H54 (cell line): ENCODE data around the gene ERVK3-1.
"Not testable (repeated sequence)": the region's sequence is repeated elsewhere in the genome, so short reads cannot be mapped to it uniquely, and the experiment has no call there.

Experiments used
- DNase-seq: peaks from one replicate; pipeline ENCODE4 v3.0.0; 2011; ENCODE audit warnings: low spot score, mixed read lengths; ENCODE audit not compliant: insufficient read length
- FAIRE-seq: peaks from 3 replicates; lab custom pipeline; 2011; peaks lifted over from hg19 to GRCh38; lab: Jason Lieb, UNC
- POLR2A ChIP-seq: IDR thresholded peaks from 2 replicates; pipeline ENCODE4 v1.6.1; 2011; ENCODE audit warnings: low read depth, mild to moderate bottlenecking, low read length

ERVK3-1 gene

GRCh38 chr19:58345558-58345957, 40.4 kb downstream of the ERVK3-1 start:
- FAIRE-seq: no peak
- no peak for DNase-seq
- TF ChIP-seq POLR2A: no peak

DNA sequence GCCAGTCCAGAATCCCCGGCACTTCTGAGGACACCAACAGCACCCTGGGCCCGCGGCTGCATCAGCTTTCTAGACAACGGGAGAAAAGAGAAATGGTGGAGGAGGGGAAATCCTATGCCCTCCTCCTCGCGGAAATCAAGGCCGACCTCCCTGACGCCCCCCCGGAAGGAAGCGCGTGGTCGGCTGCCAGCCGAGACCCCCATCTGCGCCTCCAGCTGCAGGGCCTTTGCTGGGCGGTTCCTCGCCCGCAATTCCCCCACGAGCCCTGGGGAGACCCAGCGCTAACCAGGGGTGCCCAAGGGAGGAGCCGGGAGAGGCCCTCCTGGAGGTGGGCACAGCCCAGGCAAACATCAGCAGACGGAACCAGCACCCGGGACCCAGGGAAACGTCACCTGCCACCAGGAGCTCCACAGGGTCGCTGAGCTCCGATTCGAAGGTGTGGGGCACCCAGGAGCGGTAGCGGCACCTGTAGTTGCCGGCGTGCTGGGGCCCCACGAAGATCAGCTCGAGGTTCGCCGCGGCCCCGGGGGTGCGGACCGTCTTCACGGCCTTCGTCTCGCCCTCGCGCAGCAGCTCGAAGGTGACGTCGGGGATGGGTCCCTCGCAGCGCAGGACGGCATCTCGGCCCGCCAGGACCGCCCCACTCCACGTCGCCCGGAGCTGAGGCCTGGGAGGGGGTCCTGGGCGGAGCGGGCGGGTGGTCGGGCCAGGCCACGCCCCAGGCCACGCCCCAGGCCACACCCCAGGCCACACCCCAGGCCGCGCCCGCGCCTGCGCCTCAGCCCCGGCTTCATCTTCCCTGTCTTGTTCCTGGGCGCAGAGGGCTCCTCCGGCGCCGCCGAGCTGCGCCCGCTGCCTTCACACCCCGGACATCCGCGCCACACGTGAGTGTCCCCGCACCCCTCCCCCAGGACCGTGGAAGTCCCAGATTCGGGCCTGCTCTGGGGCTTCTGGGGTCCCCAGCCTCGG, 42.1 kb downstream of the ERVK3-1 start:
- peak; percentile 58 for TF ChIP-seq POLR2A
- DNase-seq: peak; percentile 83
- no peak for FAIRE-seq

GRCh38 chr19:58348080-58348479, 42.9 kb downstream of the ERVK3-1 start:
- not testable (repeated sequence) for DNase-seq, FAIRE-seq

GRCh38 chr19:58349590-58349989, 44.4 kb downstream of the ERVK3-1 start:
- FAIRE-seq (no peak), DNase-seq (no peak)
- no peak for TF ChIP-seq POLR2A

DNA sequence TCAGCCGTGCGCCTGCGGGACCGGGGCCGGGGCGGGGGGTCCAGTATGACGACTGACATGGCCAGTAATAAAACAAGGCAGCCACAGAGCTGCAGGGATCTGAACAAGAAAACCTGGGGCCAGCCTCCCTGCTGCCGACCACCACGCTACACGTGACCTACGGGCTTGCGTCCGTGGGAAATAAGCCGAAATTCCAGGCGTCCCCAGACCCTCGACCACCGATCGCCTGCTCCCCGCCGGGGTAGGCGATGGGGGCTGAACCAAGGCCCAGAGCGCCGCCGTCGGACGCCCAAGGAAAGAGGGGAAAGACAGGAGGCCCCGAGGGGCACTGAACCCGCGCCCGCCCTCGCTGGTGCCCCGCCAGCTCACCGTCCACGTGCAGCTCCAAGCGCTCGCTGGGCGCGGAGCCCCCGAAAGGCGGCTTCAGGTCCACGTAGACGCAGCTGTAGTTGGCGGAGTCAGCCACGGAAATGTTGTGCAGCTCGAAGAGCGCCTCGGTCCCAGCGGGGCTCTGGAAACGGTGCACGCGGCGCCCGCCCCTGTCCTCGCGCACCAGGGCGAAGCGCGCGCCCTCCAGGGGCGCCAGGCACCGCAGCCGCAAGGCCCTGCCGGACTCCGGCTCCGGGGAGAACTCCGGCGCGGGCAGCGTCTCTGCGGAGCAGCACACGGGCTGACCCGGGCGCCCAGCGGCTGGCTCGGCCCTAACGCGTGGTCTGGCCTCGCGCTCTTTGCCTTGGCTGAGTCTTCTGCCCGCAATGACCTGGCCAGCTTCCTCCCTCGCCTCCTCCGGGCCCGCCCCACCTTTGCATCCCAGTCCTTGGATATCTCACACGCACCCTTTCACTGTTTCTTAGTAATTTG, 45.1 kb downstream of the ERVK3-1 start:
- TF ChIP-seq POLR2A: no peak
- DNase-seq (no peak), FAIRE-seq (no peak)

- no peak for FAIRE-seq
- no peak for TF ChIP-seq POLR2A
- no peak for DNase-seq
Measured at GRCh38 chr19:58350871-58351557, 45.8 kb downstream of the ERVK3-1 start.

GRCh38 chr19:58351558-58351878, 46.3 kb downstream of the ERVK3-1 start:
- FAIRE-seq (no peak), DNase-seq (no peak)
- TF ChIP-seq POLR2A: no peak

DNA sequence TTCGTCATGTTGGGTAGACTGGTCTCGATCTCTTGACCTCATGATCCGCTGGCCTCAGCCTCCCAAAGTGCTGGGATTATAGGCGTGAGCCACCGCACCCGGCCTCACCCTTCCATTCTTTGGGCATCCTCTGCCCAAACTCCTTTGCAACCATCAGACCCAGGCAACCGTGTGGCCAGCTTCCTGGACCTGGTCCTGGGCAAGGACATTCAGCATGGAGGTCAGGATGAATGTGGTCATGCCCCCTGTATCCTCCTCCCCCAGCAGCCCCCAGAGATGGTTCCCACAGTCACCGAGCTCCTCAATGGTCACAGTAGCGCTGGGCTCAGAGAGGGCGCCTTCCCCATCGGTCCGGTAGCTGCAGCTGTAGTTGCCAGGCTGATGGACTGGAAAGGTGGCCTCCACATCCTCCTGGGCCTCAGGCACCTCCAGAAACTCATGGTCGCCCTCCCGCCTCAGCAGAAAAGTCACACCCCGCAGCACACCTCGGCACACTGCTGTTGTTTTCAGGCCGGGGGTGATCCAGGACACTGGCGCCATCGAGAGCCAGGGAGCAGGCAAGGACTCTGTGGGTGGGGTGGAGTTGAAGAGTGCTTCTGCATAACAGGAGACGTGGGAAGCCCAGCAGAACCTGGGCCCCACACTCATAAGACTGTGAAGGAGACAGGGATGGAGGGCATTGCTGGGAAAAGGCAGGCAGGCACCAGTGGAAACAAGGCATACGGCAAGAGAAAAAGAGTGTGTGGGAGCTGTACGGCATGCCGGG, 47.0 kb downstream of the ERVK3-1 start:
- TF ChIP-seq POLR2A: no peak
- DNase-seq: no peak
- no peak for FAIRE-seq

- FAIRE-seq: no peak
Measured at GRCh38 chr19:58352760-58353671, 47.8 kb downstream of the ERVK3-1 start, which contains the start of gene A1BG. TSS of gene A1BG (minus strand) at chr19:58353492. CDS start at chr19:58353437, 55 bp downstream.

DNA sequence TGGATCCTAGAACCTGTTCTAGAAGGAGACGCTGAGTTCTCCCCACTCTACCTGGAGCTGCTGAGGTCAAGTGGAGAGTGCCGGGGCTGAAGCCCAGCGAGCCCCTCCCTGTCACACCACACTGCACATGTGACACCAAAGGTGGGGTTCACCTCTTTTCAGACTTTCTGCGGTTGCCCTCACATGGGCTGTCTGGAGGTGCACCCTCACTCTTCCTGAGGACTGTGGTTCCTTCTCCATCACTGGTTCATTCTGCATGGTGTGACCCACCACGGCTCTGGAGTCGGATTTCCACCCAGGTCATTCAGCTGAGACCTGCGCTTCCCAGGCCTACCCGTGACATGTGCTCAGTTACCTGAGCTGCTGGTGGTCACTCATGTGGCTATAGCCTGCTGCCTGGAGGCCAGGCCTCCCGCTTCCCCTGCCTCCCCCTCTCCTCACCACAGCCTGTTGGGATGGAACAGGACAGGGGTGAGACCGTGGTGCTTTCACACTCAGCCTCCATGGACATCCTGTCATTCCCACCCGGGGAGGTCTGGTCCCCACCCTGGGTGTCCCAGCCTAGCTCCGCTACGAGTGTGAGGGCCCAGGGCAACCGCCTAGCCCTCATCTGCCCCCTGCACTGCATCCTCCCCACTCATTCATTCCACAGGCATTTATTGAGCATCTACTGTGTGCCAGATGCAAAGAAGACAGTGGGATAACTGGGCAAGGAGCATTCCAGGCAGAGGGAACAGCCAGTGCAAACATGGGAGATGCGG, 48.7 kb downstream of the ERVK3-1 start:
- DNase-seq: no peak
- TF ChIP-seq POLR2A: no peak
- no peak for FAIRE-seq

More at GRCh38 chr19:58352760-58353671, 47.8 kb downstream of the ERVK3-1 start, which contains the start of gene A1BG:
- no peak for TF ChIP-seq POLR2A
- DNase-seq: no peak

- no peak for FAIRE-seq
- no peak for DNase-seq
- TF ChIP-seq POLR2A: no peak
Measured at GRCh38 chr19:58354478-58355030, 49.4 kb downstream of the ERVK3-1 start.
